IPS-18a (cell line): ENCODE results near the gene RAB7B.

Source experiments
- H3K27ac ChIP-seq: one replicate; pipeline ENCODE4 v1.5.1; 2013; ENCODE audit warnings: low read length
- H3K27me3 ChIP-seq: one replicate; pipeline ENCODE4 v1.6.1; 2013; ENCODE audit warnings: mild to moderate bottlenecking, low read length; ENCODE audit not compliant: control insufficient read depth, insufficient read depth
- H3K36me3 ChIP-seq: one replicate; pipeline ENCODE4 v1.6.1; 2013; ENCODE audit warnings: low read depth, low read length; ENCODE audit not compliant: control insufficient read depth
- H3K4me1 ChIP-seq: one replicate; pipeline ENCODE4 v1.6.1; 2013; ENCODE audit warnings: low read depth, low read length; ENCODE audit not compliant: control insufficient read depth
- H3K4me3 ChIP-seq: one replicate; pipeline ENCODE4 v1.5.1; 2013; ENCODE audit warnings: low read length
- H3K9ac ChIP-seq: one replicate; pipeline ENCODE4 v1.6.1; 2013; ENCODE audit warnings: mild to moderate bottlenecking, low read length, moderate library complexity
- H3K9me3 ChIP-seq: one replicate; pipeline ENCODE4 v1.6.1; 2013; ENCODE audit warnings: low read depth, low read length; ENCODE audit not compliant: control insufficient read depth

Gene RAB7B

DNA sequence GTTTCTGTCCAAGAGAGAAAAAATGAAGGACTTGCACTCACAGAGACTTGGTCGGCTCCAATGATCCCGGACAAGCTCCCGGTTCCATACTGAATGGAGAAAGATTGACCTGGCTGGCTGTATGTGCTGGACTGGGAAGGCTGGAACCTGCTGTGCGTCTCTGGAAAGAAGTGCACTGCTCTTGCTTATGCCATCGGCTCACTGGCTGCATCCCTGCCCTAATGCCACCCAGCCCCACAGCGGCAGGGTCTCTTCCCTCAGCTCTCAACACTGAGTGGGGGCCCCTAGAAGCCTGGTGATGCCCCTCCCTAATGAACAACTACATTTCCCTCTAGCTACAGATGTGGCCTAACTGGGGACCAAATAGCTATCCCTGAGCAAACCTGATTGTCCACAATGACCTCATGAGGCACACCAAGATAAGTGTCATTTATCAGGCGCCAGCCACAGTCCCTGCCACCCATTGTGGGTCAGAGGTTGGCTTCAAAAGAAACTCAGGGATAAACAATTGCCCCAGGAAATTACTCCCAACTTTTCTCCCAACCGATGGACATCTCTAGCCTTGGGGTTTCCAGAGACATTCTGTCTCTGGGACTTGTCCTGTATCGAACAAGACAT lies 17.9 kb upstream of the RAB7B start:
- Histone ChIP-seq H3K36me3 (no peaks in the 10 kb centered on the region), H3K9me3 (no peaks in the 10 kb centered on the region), H3K4me3 (no peak overlapping the region), H3K4me1 (no peaks in the 10 kb centered on the region), H3K27me3 (no peaks in the 10 kb centered on the region), H3K9ac (no peak overlapping the region), H3K27ac (no peak overlapping the region)

DNA sequence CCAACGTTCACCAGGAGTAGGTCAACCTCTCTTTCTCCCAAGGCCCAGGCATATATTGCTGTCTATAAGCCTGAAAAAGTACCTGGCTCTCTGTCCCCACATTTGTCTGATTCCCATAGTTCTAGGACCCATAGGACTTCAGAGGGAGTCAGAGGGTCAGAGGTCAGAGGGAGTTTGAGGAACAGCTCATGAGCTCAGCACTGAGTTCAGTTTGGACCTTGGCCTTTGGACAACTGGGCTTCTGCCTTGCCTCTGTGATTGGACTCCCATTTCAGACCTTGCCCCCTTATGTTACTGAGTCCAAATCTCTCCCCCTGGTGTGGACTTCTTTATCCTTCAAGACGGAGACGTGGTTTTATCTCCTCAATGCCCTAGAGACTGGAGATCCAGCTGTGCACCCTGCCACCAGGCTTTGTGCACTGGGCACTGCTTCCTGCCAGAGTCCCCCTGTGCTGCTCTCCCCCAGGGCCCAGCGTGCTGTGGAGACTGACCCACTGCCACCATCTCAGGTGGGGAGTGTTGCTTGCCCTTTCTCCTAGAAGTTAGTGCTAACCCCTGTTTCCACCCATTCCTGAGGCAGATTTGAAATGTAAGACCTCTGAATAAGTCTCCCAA lies 17.3 kb upstream of the RAB7B start:
- no peak overlapping the region for H3K27ac ChIP-seq

DNA sequence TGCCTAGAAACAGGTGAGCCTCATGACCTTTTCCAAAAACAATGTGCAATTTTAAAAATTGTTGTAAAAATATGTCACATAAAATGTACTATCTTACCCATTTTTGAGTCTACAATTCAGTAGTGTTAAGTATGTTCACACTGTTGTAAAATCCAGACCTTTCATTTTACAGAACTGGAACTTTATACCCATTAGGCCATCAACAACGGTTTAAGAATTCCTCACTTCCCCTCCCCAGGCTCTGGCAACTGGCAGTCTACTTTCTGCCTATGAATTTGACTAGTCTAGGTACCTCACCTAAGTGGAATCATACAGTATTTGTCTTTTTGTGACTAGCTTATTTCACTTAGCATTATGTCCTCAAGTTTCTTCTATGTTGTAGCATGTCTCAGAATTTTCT lies 11.9 kb upstream of the RAB7B start:
- Histone ChIP-seq H3K9ac (no peak overlapping the region), H3K27me3 (no peaks in the 10 kb centered on the region), H3K36me3 (no peaks in the 10 kb centered on the region), H3K9me3 (no peaks in the 10 kb centered on the region), H3K4me3 (no peak overlapping the region), H3K27ac (no peak overlapping the region), H3K4me1 (no peaks in the 10 kb centered on the region)

More for the DNA sequence above, 17.3 kb upstream of the RAB7B start:
- no peaks in the 10 kb centered on the region for H3K36me3 ChIP-seq
- H3K4me1 ChIP-seq = no peaks in the 10 kb centered on the region
- H3K27me3 ChIP-seq = no peaks in the 10 kb centered on the region
- H3K4me3 ChIP-seq = no peak overlapping the region
- H3K9me3 ChIP-seq = no peaks in the 10 kb centered on the region
- H3K9ac ChIP-seq = no peak overlapping the region

DNA sequence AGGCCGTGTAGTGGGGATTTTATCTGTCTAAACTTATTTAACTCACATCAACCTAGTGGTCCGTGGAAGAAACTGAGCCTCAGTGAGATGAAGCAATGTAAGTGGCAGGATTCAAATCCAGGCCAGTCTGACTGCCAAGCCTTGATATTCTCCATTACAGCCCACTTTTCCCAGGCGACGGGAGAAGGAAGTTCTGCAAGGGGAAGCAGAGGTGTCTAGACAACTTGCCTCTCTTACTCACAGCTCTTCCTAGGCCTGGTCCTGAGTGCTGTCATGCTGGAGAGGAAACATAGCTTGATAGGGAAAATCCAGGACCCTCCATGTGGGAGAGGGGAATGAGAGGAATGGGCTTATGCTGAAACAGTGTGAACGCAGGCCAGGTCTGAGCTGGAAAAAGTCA lies 11.4 kb upstream of the RAB7B start:
- no peaks in the 10 kb centered on the region for H3K4me1 ChIP-seq

DNA sequence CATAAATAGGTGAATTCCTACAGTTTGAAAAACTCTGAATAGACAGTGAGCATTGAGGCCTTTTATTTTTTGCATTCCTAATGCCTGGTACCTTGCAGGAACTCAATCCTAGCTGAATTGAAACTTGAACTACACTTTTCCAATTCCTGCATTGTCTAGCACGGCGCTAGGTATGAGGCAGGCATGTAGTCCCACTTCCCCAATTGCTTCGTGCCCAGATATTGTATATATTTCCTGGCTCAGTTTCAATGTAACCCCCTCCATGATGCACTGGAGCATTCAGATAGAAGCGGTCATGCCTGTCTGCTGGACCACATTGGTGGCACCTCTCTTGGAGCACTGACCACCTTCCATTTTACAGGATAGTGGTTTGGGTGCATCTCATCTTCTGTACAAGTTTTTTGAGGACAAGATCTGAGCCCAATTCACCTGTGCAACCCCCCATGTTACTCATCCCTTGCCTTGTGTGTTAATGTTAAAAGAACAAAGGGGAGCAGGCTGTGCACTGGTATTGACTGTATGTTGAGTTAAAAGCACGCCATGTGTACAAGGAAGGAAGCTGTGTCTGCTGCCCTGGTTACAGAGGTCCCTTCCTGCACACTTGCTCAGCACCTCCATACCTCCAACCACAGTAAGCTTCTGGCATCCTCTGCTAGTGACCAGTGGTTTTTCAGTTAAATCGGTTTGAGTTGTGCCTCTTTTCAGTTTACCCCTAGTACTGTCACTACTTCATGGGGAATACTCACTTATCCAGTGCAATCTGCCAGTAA lies 10.0 kb upstream of the RAB7B start:
- no peak overlapping the region for H3K9ac ChIP-seq
- H3K9me3 ChIP-seq = no peaks in the 10 kb centered on the region
- no peak overlapping the region for H3K4me3 ChIP-seq
- H3K4me1 ChIP-seq = no peaks in the 10 kb centered on the region
- no peak overlapping the region for H3K27ac ChIP-seq
- H3K36me3 ChIP-seq = no peaks in the 10 kb centered on the region
- H3K27me3 ChIP-seq = no peaks in the 10 kb centered on the region

More for the DNA sequence above, 11.4 kb upstream of the RAB7B start:
- no peaks in the 10 kb centered on the region for H3K27me3 ChIP-seq
- no peak overlapping the region for H3K27ac ChIP-seq
- no peak overlapping the region for H3K9ac ChIP-seq
- no peak overlapping the region for H3K4me3 ChIP-seq
- no peaks in the 10 kb centered on the region for H3K9me3 ChIP-seq
- H3K36me3 ChIP-seq = no peaks in the 10 kb centered on the region

DNA sequence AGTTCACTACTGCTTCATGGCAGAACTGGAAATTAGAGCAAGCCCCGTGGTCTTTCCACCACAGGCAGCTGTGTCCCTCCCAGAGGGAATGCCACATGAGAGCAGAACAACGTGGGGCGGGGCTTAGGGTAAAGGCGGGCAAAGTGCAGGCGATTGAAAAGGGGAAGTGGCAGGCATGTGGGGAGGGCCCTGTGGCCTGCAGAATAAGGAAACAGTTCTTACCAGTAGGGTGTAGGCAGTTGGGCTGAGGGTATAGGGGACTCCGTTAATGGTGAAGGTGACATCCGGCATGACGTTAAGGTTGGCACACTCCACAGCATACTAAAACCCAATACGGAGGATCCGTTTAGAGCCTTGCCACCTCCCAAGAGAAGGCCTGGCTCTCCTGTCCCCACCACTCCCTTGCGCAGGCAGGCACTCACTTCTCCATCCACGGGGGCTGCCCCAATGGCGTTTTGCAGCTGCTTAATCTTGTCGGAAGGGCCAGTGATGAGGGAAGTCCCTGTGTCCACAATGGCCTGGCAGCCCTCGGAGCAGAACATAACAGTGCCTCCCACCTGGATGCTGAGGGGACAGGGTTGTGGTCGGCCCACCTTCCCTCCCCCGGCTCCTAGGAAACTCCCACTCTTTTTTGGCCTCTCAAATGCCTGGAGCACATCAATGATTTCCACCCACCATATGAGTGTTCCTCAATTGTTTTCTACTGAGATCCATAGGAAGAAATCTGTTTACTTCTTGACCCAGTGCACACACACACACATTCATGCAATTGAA lies 9.1 kb upstream of the RAB7B start:
- no peak overlapping the region for H3K9ac ChIP-seq
- no peak overlapping the region for H3K4me3 ChIP-seq
- no peak overlapping the region for H3K27ac ChIP-seq
- H3K4me1 ChIP-seq = no peaks in the 10 kb centered on the region
- H3K9me3 ChIP-seq = no peaks in the 10 kb centered on the region
- H3K27me3 ChIP-seq = no peaks in the 10 kb centered on the region
- no peaks in the 10 kb centered on the region for H3K36me3 ChIP-seq

DNA sequence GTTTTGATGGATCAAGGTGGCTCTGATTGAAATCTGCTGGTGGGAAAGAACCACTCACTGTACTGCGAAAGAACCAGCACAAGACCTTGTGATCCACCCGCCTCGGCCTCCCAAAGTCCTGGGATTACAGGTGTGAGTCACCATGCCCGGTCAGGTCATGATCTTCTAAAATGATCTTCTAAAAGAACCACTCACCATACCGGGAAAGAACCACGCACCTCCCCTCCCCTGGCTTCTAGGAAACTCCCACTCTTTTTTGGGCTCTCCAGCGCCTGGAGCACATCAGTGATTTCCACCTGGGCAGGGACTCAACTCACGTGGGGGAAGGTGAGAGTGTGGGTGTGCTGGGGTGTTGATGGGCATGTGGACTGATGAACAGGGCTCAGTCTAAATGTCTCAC lies 7.9 kb upstream of the RAB7B start:
- no peaks in the 10 kb centered on the region for H3K36me3 ChIP-seq
- no peaks in the 10 kb centered on the region for H3K4me1 ChIP-seq
- no peak overlapping the region for H3K9ac ChIP-seq
- no peaks in the 10 kb centered on the region for H3K9me3 ChIP-seq
- H3K27ac ChIP-seq = no peak overlapping the region
- no peaks in the 10 kb centered on the region for H3K27me3 ChIP-seq
- H3K4me3 ChIP-seq = no peak overlapping the region

DNA sequence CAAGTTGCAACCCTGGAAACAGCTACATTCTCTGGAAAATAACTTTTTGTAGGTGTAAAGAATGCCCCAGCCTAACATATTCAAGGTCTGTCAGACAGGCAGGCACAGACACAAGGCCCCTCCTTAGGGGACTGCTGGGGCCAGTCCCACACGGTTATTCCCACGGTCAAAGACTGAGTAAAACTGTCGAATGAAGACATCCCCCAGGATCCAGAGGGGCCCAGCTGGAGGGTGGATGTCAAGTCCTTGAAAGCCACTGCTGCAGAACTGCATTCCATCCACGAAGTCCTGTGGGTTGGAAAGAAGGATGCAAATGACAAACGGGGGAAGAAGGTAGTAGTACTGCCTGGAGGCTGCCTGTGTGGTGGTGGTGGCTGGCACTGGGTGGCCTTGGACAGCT lies 6.9 kb upstream of the RAB7B start:
- Histone ChIP-seq H3K4me1 (no peaks in the 10 kb centered on the region), H3K9me3 (no peaks in the 10 kb centered on the region), H3K4me3 (no peak overlapping the region), H3K9ac (no peak overlapping the region), H3K27me3 (no peaks in the 10 kb centered on the region), H3K27ac (no peak overlapping the region), H3K36me3 (no peaks in the 10 kb centered on the region)

DNA sequence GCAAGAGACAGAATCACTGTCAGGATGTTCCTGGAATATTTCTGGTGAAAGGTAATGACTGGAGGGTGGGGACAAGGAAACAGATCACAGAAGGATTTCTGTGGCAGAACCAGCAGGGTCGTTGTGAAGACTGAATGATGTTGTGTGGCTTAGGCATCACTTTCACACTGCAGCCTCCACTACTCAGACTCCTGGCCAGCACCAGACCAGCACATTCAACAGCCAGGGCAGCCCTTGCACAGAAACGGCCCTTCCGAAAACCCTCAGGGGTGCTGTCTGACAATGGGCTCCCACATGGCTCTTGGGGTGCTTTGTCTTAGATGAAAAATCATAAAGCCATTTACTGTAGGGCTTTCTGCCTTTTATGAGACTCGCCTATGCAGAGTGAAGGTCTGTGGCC lies 3.8 kb upstream of the RAB7B start:
- Histone ChIP-seq H3K4me1 (no peaks in the 10 kb centered on the region), H3K9ac (no peak overlapping the region), H3K27ac (no peak overlapping the region), H3K4me3 (no peak overlapping the region), H3K9me3 (no peaks in the 10 kb centered on the region), H3K27me3 (no peaks in the 10 kb centered on the region), H3K36me3 (no peaks in the 10 kb centered on the region)

DNA sequence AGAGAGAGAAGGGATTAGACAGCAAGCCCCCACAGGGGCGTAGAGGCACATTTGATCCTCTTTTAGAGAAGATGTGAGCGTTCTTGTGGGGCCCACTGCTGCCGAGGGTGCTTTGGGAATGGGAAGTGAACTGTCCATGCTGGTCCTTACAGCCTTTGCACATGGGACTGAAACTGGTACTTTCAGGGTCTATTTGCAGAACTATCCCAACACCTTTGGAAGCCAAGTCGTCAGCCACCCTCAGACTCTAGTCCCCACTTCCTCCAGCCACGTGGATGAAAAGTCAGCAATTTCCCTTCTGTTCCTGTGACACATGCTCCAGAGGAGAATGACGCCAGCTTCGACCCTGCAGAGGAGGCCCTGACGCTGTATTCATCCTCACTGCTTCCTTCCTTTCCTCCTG lies 2.6 kb upstream of the RAB7B start:
- H3K4me3 ChIP-seq = no peak overlapping the region
- no peaks in the 10 kb centered on the region for H3K4me1 ChIP-seq
- H3K36me3 ChIP-seq = no peaks in the 10 kb centered on the region
- no peaks in the 10 kb centered on the region for H3K27me3 ChIP-seq
- H3K27ac ChIP-seq = no peak overlapping the region
- no peak overlapping the region for H3K9ac ChIP-seq
- H3K9me3 ChIP-seq = no peaks in the 10 kb centered on the region

DNA sequence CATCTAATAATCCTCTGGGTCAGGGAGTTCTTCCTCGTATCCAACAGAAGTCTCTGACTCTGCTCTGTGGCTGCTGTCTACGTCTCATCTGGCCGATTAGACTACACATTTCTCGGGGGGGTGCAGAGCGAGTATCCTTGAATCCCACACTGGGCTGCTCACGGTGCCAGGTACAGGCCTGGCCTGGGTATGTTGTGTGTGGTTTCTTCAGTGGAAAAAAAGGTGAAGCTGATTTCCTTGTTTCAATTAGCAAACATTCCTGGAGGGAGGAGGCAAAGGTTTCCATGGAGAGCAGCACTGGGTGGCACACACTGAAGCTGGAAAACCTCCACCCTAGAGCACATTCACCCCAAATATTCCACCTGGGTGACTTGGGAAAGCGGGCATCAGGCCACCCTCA lies 2.0 kb upstream of the RAB7B start:
- no peaks in the 10 kb centered on the region for H3K27me3 ChIP-seq
- H3K27ac ChIP-seq = no peak overlapping the region
- H3K4me3 ChIP-seq = no peak overlapping the region
- no peaks in the 10 kb centered on the region for H3K36me3 ChIP-seq
- H3K4me1 ChIP-seq = no peaks in the 10 kb centered on the region
- no peak overlapping the region for H3K9ac ChIP-seq
- H3K9me3 ChIP-seq = no peaks in the 10 kb centered on the region
